ENCODE results near the gene CADPS2. TPM values are rescaled to one million over a fixed set of nuclear protein-coding genes. Genes with fewer than 3 reads are reported as not detected.

Gene CADPS2
- total and polyA plus RNA-seq, 2 of the 8 experiments (the other 6 are each of a cell fraction or from before 2014, with no cell fraction given) = 8.9 to 22.3 TPM

DNA sequence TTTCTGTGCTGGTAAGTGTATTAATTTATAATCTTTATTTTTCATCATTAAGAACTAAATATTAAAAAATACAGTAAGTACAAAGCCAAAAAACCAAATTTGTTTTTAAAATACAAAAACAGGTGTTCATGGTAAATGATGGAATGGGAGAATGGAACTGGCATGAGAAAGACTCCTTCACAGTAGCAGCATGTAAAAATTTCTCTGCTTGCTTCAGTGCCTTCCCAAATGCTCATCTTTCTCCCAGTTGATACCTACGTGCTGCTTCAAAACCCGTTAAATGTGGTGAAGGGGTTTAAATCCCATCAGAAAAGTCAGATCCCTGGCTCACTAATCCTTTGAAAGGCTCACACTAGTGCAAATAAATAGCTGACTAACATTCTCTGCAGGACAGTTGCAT, 191.6 kb downstream of the CADPS2 start:
- peaks cover 9 to 14% of the 10 kb centered on the region in 2 experiments for H3K9me3 ChIP-seq (ENCODE audit: insufficient read depth in 2 of 2, low read depth in 1 of 2, low read length in 1 of 2)
- H3K4ac ChIP-seq (replicated peaks; ENCODE audit: insufficient read length, low read depth, low read length) = no peak overlapping the region
- no peaks in the 10 kb centered on the region for H4K20me1 ChIP-seq (replicated peaks in 1 of 2; ENCODE audit: control insufficient read depth in 1 of 2, insufficient read depth in 2 of 2, low read length in 2 of 2)
- no peak for TF ChIP-seq EGR1 (IDR thresholded peaks at IDR 0.05; ENCODE audit: borderline replicate concordance, low read depth, low read length)
- TF ChIP-seq CHD1 (IDR thresholded peaks at IDR 0.05; ENCODE audit: low read depth, low read length) = no peak
- peaks cover 0 to 2% (median 0%) of the 10 kb centered on the region in 4 experiments; a peak in 1 of 8 replicates for H3K36me3 ChIP-seq (ENCODE audit: control insufficient read depth in 2 of 4, insufficient read depth in 4 of 4, low read length in 3 of 4)
- H4K8ac ChIP-seq (ENCODE audit: extremely low read depth, insufficient read depth, low read length) = no peak overlapping the region
- H3K14ac ChIP-seq (ENCODE audit: insufficient read length) = no peak overlapping the region
- H3K79me2 ChIP-seq (ENCODE audit: control insufficient read depth in 1 of 2, insufficient read depth in 2 of 2, low read length in 2 of 2) = no peaks in the 10 kb centered on the region
- DNase-seq (ENCODE audit: low read depth in 1 of 2, low spot score in 2 of 2) (no peak), FAIRE-seq (no peak)
- no peak overlapping the region for H2AFZ ChIP-seq (ENCODE audit: low read length)
- no peak overlapping the region for H3K18ac ChIP-seq (ENCODE audit: extremely low read depth, low read length)
- H2BK20ac ChIP-seq (ENCODE audit: low read length) = no peak overlapping the region
- no peaks in the 10 kb centered on the region for H3K79me1 ChIP-seq (ENCODE audit: low read depth, low read length)
- POLR2A ChIA-PET (ENCODE audit: partially characterized antibody) = interaction anchor here (2.4 kb wide), 1 partner anchor 9 kb away, joined by 9 read pairs; no protein-coding TSS in a partner anchor
- H3K56ac ChIP-seq (replicated peaks; ENCODE audit: insufficient read length, low read depth, low read length) = no peak overlapping the region
- H3K23ac ChIP-seq (ENCODE audit: insufficient read length) = no peak overlapping the region
- no peak overlapping the region for H3K4me2 ChIP-seq (ENCODE audit: insufficient read depth in 1 of 2, low read depth in 2 of 2, low read length in 2 of 2)
- H2BK12ac ChIP-seq (ENCODE audit: low read depth, low read length) = no peak overlapping the region
- no peak overlapping the region for H3K9ac ChIP-seq (replicated peaks in 1 of 4; ENCODE audit: extremely low read depth in 1 of 4, low read depth in 3 of 4, low read length in 3 of 4)
- no peak overlapping the region for H3K27ac ChIP-seq (ENCODE audit: low read depth, low read length)
- no peak overlapping the region for H2AK5ac ChIP-seq (ENCODE audit: low read depth, low read length)
- no peak overlapping the region for H2BK120ac ChIP-seq (replicated peaks; ENCODE audit: low read depth, low read length)
- CTCF ChIA-PET (ENCODE audit: partially characterized antibody) = interaction anchor here (2.1 kb wide), 1 partner anchor 8 kb away, joined by 11 read pairs; no protein-coding TSS in a partner anchor
- H3K23me2 ChIP-seq (ENCODE audit: low read depth, low read length) = no peaks in the 10 kb centered on the region
- WGBS, 2 experiments (ENCODE audit: extremely low coverage in 1 of 2, insufficient coverage in 1 of 2, insufficient read length in 1 of 2, insufficient replicate concordance in 2 of 2, low coverage in 1 of 2, low lambda C conversion rate in 2 of 2, missing lambda C conversion rate in 1 of 2) = 82% methylated on average over 2 of the region's 2 CpGs; no CpG with 5 or more reads in 1 of the 2 experiments
- H3K4me1 ChIP-seq (replicated peaks in 1 of 4; ENCODE audit: control insufficient read depth in 3 of 4, insufficient read depth in 4 of 4, low read length in 3 of 4) = peaks cover 0 to 5% (median 3%) of the 10 kb centered on the region in 4 experiments; a peak in 3 of 7 replicates
- H3K4me3 ChIP-seq (ENCODE audit: extremely low read depth in 1 of 4, insufficient read depth in 2 of 4, low read depth in 3 of 4, low read length in 4 of 4) = no peak overlapping the region
- no peaks in the 10 kb centered on the region for H3K27me3 ChIP-seq (replicated peaks in 1 of 4; ENCODE audit: control insufficient read depth in 3 of 4, extremely low read depth in 1 of 4, insufficient read depth in 3 of 4, low read length in 3 of 4)
- H4K91ac ChIP-seq (replicated peaks; ENCODE audit: insufficient read length, low read length) = no peak overlapping the region
- H2BK5ac ChIP-seq (ENCODE audit: low read depth, low read length) = no peak overlapping the region
- H4K5ac ChIP-seq (ENCODE audit: insufficient read length, low read depth, low read length) = no peak overlapping the region
- no peak overlapping the region for H2BK15ac ChIP-seq (ENCODE audit: low read length)

Data from H1 (cell line).